SK-N-SH (cell line): ENCODE data around the gene SYNE3. TPM values are rescaled to one million over a fixed set of nuclear protein-coding genes. Genes with fewer than 3 reads are reported as not detected.

ENCODE experiments used
- CTCF ChIA-PET: fragments of 300-600, 350-600 bp; formaldehyde crosslinking; extraction: SDS; loops from one replicate; lab custom pipeline; 2021; lab: Yijun Ruan, JAX
- POLR2A ChIA-PET: fragments of 350-600 bp; sonication (Branson Sonifier 250); formaldehyde crosslinking; extraction: SDS; loops from one replicate; lab custom pipeline; 2020; ENCODE audit warnings: antibody characterized with exemption, inconsistent platforms; lab: Yijun Ruan, JAX
- DNase-seq: peaks from one replicate; pipeline ENCODE4 v3.0.0; 2012
- H2AFZ ChIP-seq: fragments of 200-600 bp; sonication (generic); 2 replicates; pipeline ENCODE4 v1.8.1; 2016; ENCODE audit warnings: antibody characterized with exemption, mild to moderate bottlenecking, low read depth
- H3F3A ChIP-seq: fragments of 200-600 bp; sonication (generic); replicated peaks from 2 replicates; pipeline ENCODE3; 2016; ENCODE audit warnings: antibody characterized with exemption, mild to moderate bottlenecking; ENCODE audit not compliant: insufficient read depth
- H3K27ac ChIP-seq, 2 experiments: fragments of 200-500 bp in 1 of 2; fragments of 200-600 bp in 1 of 2; sonication (Bioruptor generic) in 1 of 2; sonication (generic), shearing (Covaris generic) in 1 of 2; 2 replicates each; pipeline versions ENCODE4 v1.5.1 to v1.6.1; 2014 to 2016; ENCODE audit warnings: low read depth in 2 of 2, inconsistent platforms in 1 of 2, low read length in 1 of 2, mild to moderate bottlenecking in 1 of 2, mixed read lengths in 1 of 2
- H3K27me3 ChIP-seq: fragments of 200-600 bp; sonication (generic), shearing (Covaris generic); 2 replicates; pipeline ENCODE4 v1.6.1; 2016; ENCODE audit warnings: mixed run types; ENCODE audit not compliant: insufficient read depth
- H3K36me3 ChIP-seq, 2 experiments: fragments of 200-500 bp in 1 of 2; fragments of 200-600 bp in 1 of 2; sonication (Bioruptor generic) in 1 of 2; sonication (generic) in 1 of 2; replicated peaks in 1 of 2; 2 replicates each; pipeline versions ENCODE3 to v1.5.1; 2014 to 2016; ENCODE audit warnings: low read length in 1 of 2, mild to moderate bottlenecking in 1 of 2; ENCODE audit not compliant: insufficient read depth in 2 of 2, control insufficient read depth in 1 of 2
- H3K4me1 ChIP-seq, 2 experiments: fragments of 200-500 bp in 1 of 2; fragments of 200-600 bp in 1 of 2; sonication (Bioruptor generic) in 1 of 2; sonication (generic), shearing (Covaris generic) in 1 of 2; 2 replicates each; pipeline versions ENCODE4 v1.5.1 to v1.6.1; 2014 to 2016; ENCODE audit warnings: low read depth in 1 of 2, low read length in 1 of 2, mixed run types in 1 of 2; ENCODE audit not compliant: insufficient read depth in 2 of 2, control insufficient read depth in 1 of 2
- H3K4me2 ChIP-seq: fragments of 200-600 bp; sonication (generic), shearing (Covaris generic); 2 replicates; pipeline ENCODE4 v1.6.1; 2017; ENCODE audit warnings: mixed run types
- H3K4me3 ChIP-seq, 2 experiments: fragments of 200-500 bp in 1 of 2; fragments of 200-600 bp in 1 of 2; sonication (Bioruptor generic) in 1 of 2; sonication (generic), shearing (Covaris generic) in 1 of 2; 2 replicates each; pipeline versions ENCODE4 v1.5.1 to v1.8.1; 2014 to 2016; ENCODE audit warnings: low read depth in 2 of 2, inconsistent platforms in 1 of 2, low read length in 1 of 2, mild to moderate bottlenecking in 1 of 2, mixed read lengths in 1 of 2, moderate library complexity in 1 of 2
- H3K79me2 ChIP-seq: fragments of 200-600 bp; sonication (generic); 2 replicates; pipeline ENCODE4 v1.8.1; 2017; ENCODE audit warnings: mild to moderate bottlenecking; ENCODE audit not compliant: insufficient read depth
- H3K9ac ChIP-seq: fragments of 200-600 bp; sonication (generic); 2 replicates; pipeline ENCODE4 v1.6.1; 2017; ENCODE audit warnings: mixed run types
- H3K9me2 ChIP-seq: fragments of 200-600 bp; sonication (generic); 2 replicates; pipeline ENCODE4 v1.6.1; 2017; ENCODE audit warnings: mixed run types
- H3K9me3 ChIP-seq: fragments of 200-600 bp; sonication (generic); 2 replicates; pipeline ENCODE4 v1.6.1; 2017; ENCODE audit warnings: mixed run types, mild to moderate bottlenecking, moderate library complexity
- H4K20me1 ChIP-seq: fragments of 200-600 bp; sonication (generic); 2 replicates; pipeline ENCODE4 v1.6.1; 2017; ENCODE audit warnings: mild to moderate bottlenecking, mixed run types; ENCODE audit not compliant: insufficient read depth
- EP300 ChIP-seq, 2 experiments: IDR thresholded peaks; 2 replicates each; pipeline versions ENCODE4 v1.4.0 to v1.6.1; 2012; ENCODE audit warnings: borderline replicate concordance in 1 of 2, low read depth in 1 of 2, low read length in 1 of 2
- EZH2phosphoT487 ChIP-seq: fragments of 200-600 bp; sonication (generic); IDR thresholded peaks from 2 replicates; pipeline ENCODE4 v1.6.1; 2017; ENCODE audit warnings: low read depth, mixed run types, mild to moderate bottlenecking, antibody characterized with exemption, moderate library complexity, borderline replicate concordance
- GATA2 ChIP-seq: sonication (generic); formaldehyde crosslinking; IDR thresholded peaks from 2 replicates; pipeline ENCODE4 v1.5.0; 2020; ENCODE audit warnings: mild to moderate bottlenecking, missing genetic modification reagents
- MEF2A ChIP-seq: IDR thresholded peaks from 2 replicates; pipeline ENCODE4 v1.4.0; 2012; ENCODE audit warnings: low read depth, borderline replicate concordance
- MXI1 ChIP-seq: IDR thresholded peaks from 2 replicates; pipeline ENCODE4 v1.6.1; 2012; ENCODE audit warnings: mild to moderate bottlenecking, low read depth, low read length, improper control_type of control experiment
- NFIC ChIP-seq: IDR thresholded peaks from 2 replicates; pipeline ENCODE4 v1.4.0; 2012; ENCODE audit warnings: borderline replicate concordance
- NRF1 ChIP-seq: IDR thresholded peaks from 2 replicates; pipeline ENCODE4 v1.6.1; 2012; ENCODE audit warnings: low read depth, mild to moderate bottlenecking, low read length
- POLR2AphosphoS5 ChIP-seq: IDR thresholded peaks from 2 replicates; pipeline ENCODE4 v1.6.1; 2012; ENCODE audit warnings: low read depth, low read length
- RXRA ChIP-seq: IDR thresholded peaks from 2 replicates; pipeline ENCODE4 v1.4.0; 2012; ENCODE audit warnings: low read depth, mild to moderate bottlenecking, borderline replicate concordance
- SIN3A ChIP-seq: IDR thresholded peaks from 2 replicates; pipeline ENCODE4 v1.6.1; 2012; ENCODE audit warnings: low read depth, mild to moderate bottlenecking, low read length, moderate library complexity, borderline replicate concordance
- SMC3 ChIP-seq: IDR thresholded peaks from 2 replicates; pipeline ENCODE4 v1.6.1; 2012; ENCODE audit warnings: low read depth, low read length, improper control_type of control experiment
- TCF12 ChIP-seq: IDR thresholded peaks from 2 replicates; pipeline ENCODE4 v1.4.0; 2012
- TEAD4 ChIP-seq: IDR thresholded peaks from 2 replicates; pipeline ENCODE4 v1.4.0; 2012; ENCODE audit warnings: mild to moderate bottlenecking, borderline replicate concordance; ENCODE audit not compliant: insufficient read depth
- YY1 ChIP-seq: IDR thresholded peaks from 2 replicates; pipeline ENCODE4 v1.4.0; 2012; ENCODE audit warnings: low read depth, mild to moderate bottlenecking
- WGBS: methylation state at CpG from one replicate; pipeline ENCODE4 v1.1.6; 2017; ENCODE audit warnings: low lambda C conversion rate; 5-methylcytosine and 5-hydroxymethylcytosine counted together
- polyA plus RNA-seq, 3 experiments: library from polyadenylated mRNA; depleted of rRNA; stranded (reverse); fragments of >200 nt; gene quantifications; 2 replicates each; pipeline ENCODE4 v1.2.3, GENCODE V29; 2012
- TF ChIP-seq, protein P1 (sequence below): fragments of 150-350 bp; IDR thresholded peaks from 2 replicates; pipeline ENCODE4 v1.6.1; 2017; ENCODE audit warnings: antibody characterized with exemption, low read length, low read depth, borderline replicate concordance
- TF ChIP-seq, protein P2 (sequence below): IDR thresholded peaks from 2 replicates; pipeline ENCODE4 v1.4.0; 2012; ENCODE audit warnings: low read depth
- TF ChIP-seq, protein P3 (sequence below): fragments of 200-600 bp; sonication (generic); IDR thresholded peaks from 2 replicates; pipeline ENCODE4 v1.6.1; 2017; ENCODE audit warnings: antibody characterized with exemption, mild to moderate bottlenecking, moderate library complexity
- TF ChIP-seq, protein P4 (sequence below): IDR thresholded peaks from 2 replicates; pipeline ENCODE4; 2012
- TF ChIP-seq, protein P5 (sequence below): IDR thresholded peaks from 2 replicates; pipeline ENCODE4 v1.4.0; 2012; ENCODE audit warnings: low read depth, borderline replicate concordance
- TF ChIP-seq, protein P6 (sequence below): IDR thresholded peaks from 2 replicates; pipeline ENCODE4 v1.6.1; 2012; ENCODE audit warnings: mild to moderate bottlenecking, low read depth, low read length, moderate library complexity

Gene SYNE3
- polyA plus RNA-seq, 1 of the 3 experiments (the other 2 are of a cell fraction): 2.0 TPM

DNA sequence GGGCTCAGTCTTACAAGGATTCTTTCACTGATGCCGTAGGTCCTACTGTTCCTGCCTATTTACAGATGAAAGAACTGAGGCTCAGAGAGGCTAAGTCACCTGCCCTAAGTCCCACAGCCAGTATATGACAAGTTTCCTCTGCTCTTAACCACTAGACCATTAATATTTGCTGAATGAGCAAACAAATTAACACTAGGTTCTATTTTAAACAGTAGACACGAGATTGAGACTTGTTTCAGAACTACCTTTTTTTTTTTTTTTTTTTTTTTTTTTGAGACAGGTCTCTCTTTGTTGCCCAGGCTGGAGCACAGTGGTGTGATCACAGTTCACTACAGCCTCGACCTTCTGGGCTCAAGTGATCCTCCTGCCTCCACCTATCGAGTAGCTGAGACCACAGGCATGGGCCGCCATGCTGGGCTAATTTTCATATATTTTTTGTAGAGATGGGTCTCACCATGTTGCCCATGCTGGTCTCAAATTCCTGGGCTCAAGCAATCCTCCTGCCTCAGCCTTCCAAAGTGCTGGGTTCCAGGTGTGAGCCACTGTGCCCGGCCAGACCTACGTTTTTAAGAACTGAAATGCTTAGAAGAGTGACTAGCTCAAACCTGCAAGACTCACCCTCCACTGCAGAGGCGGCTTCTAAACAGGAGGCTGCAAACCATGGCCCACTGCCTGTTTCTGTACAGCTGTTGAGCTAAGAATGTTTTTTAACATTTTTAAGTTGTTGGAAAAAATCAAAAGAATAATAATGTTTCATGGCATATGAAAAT, 12.9 kb downstream of the SYNE3 start:
- H3K9me3 ChIP-seq: no peaks in the 10 kb centered on the region
- H3K9me2 ChIP-seq: no peaks in the 10 kb centered on the region
- DNase-seq: no peak
- ChIA-PET POLR2A (no interaction called here), CTCF (interaction anchor here (0.9 to 1.7 kb wide), 4 partner anchors 9 to 30 kb away, joined by 3 to 6 read pairs (median 4); partner anchors contain the start of gene SYNE3)
- H3F3A ChIP-seq: peaks cover 8% of the 10 kb centered on the region
- H3K9ac ChIP-seq: no peak overlapping the region
- H3K4me3 ChIP-seq: no peak overlapping the region
- peaks cover 4% of the 10 kb centered on the region; the same call in 1 of the 2 replicates for H3K79me2 ChIP-seq
- H3K36me3 ChIP-seq: no peaks in the 10 kb centered on the region
- no peaks in the 10 kb centered on the region for H3K27me3 ChIP-seq
- H2AFZ ChIP-seq: no peak overlapping the region
- H3K4me2 ChIP-seq: no peak overlapping the region
- no peaks in the 10 kb centered on the region for H4K20me1 ChIP-seq
- TF ChIP-seq RXRA (no peak), NFIC (no peak), EP300 (IDR thresholded peaks at IDR 0.05; ENCODE audit: borderline replicate concordance in 1 of 2, low read depth in 1 of 2, low read length in 1 of 2) (no peak), TEAD4 (no peak), TCF12 (no peak), NRF1 (no peak), GATA2 (CRISPR knock-in tag) (no peak), MEF2A (no peak), MXI1 (no peak), SIN3A (no peak), SMC3 (no peak), POLR2AphosphoS5 (no peak), EZH2phosphoT487 (no peak), YY1 (no peak)
- TF ChIP-seq, protein P1, sequence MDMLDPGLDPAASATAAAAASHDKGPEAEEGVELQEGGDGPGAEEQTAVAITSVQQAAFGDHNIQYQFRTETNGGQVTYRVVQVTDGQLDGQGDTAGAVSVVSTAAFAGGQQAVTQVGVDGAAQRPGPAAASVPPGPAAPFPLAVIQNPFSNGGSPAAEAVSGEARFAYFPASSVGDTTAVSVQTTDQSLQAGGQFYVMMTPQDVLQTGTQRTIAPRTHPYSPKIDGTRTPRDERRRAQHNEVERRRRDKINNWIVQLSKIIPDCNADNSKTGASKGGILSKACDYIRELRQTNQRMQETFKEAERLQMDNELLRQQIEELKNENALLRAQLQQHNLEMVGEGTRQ: no peak
- TF ChIP-seq, protein P2, sequence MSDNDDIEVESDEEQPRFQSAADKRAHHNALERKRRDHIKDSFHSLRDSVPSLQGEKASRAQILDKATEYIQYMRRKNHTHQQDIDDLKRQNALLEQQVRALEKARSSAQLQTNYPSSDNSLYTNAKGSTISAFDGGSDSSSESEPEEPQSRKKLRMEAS: no peak
- TF ChIP-seq, protein P3, sequence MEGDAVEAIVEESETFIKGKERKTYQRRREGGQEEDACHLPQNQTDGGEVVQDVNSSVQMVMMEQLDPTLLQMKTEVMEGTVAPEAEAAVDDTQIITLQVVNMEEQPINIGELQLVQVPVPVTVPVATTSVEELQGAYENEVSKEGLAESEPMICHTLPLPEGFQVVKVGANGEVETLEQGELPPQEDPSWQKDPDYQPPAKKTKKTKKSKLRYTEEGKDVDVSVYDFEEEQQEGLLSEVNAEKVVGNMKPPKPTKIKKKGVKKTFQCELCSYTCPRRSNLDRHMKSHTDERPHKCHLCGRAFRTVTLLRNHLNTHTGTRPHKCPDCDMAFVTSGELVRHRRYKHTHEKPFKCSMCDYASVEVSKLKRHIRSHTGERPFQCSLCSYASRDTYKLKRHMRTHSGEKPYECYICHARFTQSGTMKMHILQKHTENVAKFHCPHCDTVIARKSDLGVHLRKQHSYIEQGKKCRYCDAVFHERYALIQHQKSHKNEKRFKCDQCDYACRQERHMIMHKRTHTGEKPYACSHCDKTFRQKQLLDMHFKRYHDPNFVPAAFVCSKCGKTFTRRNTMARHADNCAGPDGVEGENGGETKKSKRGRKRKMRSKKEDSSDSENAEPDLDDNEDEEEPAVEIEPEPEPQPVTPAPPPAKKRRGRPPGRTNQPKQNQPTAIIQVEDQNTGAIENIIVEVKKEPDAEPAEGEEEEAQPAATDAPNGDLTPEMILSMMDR: no peak
- TF ChIP-seq, protein P4, sequence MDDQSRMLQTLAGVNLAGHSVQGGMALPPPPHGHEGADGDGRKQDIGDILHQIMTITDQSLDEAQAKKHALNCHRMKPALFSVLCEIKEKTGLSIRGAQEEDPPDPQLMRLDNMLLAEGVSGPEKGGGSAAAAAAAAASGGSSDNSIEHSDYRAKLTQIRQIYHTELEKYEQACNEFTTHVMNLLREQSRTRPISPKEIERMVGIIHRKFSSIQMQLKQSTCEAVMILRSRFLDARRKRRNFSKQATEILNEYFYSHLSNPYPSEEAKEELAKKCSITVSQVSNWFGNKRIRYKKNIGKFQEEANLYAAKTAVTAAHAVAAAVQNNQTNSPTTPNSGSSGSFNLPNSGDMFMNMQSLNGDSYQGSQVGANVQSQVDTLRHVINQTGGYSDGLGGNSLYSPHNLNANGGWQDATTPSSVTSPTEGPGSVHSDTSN: no peak
- TF ChIP-seq, protein P5, sequence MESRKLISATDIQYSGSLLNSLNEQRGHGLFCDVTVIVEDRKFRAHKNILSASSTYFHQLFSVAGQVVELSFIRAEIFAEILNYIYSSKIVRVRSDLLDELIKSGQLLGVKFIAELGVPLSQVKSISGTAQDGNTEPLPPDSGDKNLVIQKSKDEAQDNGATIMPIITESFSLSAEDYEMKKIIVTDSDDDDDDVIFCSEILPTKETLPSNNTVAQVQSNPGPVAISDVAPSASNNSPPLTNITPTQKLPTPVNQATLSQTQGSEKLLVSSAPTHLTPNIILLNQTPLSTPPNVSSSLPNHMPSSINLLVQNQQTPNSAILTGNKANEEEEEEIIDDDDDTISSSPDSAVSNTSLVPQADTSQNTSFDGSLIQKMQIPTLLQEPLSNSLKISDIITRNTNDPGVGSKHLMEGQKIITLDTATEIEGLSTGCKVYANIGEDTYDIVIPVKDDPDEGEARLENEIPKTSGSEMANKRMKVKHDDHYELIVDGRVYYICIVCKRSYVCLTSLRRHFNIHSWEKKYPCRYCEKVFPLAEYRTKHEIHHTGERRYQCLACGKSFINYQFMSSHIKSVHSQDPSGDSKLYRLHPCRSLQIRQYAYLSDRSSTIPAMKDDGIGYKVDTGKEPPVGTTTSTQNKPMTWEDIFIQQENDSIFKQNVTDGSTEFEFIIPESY: no peak
- TF ChIP-seq, protein P6, sequence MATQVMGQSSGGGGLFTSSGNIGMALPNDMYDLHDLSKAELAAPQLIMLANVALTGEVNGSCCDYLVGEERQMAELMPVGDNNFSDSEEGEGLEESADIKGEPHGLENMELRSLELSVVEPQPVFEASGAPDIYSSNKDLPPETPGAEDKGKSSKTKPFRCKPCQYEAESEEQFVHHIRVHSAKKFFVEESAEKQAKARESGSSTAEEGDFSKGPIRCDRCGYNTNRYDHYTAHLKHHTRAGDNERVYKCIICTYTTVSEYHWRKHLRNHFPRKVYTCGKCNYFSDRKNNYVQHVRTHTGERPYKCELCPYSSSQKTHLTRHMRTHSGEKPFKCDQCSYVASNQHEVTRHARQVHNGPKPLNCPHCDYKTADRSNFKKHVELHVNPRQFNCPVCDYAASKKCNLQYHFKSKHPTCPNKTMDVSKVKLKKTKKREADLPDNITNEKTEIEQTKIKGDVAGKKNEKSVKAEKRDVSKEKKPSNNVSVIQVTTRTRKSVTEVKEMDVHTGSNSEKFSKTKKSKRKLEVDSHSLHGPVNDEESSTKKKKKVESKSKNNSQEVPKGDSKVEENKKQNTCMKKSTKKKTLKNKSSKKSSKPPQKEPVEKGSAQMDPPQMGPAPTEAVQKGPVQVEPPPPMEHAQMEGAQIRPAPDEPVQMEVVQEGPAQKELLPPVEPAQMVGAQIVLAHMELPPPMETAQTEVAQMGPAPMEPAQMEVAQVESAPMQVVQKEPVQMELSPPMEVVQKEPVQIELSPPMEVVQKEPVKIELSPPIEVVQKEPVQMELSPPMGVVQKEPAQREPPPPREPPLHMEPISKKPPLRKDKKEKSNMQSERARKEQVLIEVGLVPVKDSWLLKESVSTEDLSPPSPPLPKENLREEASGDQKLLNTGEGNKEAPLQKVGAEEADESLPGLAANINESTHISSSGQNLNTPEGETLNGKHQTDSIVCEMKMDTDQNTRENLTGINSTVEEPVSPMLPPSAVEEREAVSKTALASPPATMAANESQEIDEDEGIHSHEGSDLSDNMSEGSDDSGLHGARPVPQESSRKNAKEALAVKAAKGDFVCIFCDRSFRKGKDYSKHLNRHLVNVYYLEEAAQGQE: no peak
- H3K4me1 ChIP-seq: peaks cover 23 to 46% of the 10 kb centered on the region in 2 experiments
- 89% methylated on average over 8 of the region's 8 CpGs for WGBS
- H3K27ac ChIP-seq: no peak overlapping the region
